Stimulated activated CD4-positive, alpha-beta T cell treated with anti-CD3 and anti-CD28 coated beads, TNF-alpha, amount 100 ng/mL, for 4 hours (primary cell): Measurements from ENCODE around the gene SLC25A45.
"Not testable (repeated sequence)": the region's sequence is repeated elsewhere in the genome, so short reads cannot be mapped to it uniquely, and the experiment has no call there.

Experiments
- DNase-seq, 3 experiments: peaks; one replicate each; pipeline ENCODE4 v3.0.0-alpha.2; 2020; ENCODE audit warnings: low read depth in 3 of 3

The SLC25A45 gene

GRCh38 chr11:65362966-65363365 lies 19.5 kb downstream of the SLC25A45 start:
- DNase-seq = no peak

- no peak for DNase-seq
Measured at GRCh38 chr11:65362320-65362931, 20.0 kb downstream of the SLC25A45 start.

- DNase-seq = no peak
Measured at GRCh38 chr11:65357856-65358356, 24.5 kb downstream of the SLC25A45 start.

DNA sequence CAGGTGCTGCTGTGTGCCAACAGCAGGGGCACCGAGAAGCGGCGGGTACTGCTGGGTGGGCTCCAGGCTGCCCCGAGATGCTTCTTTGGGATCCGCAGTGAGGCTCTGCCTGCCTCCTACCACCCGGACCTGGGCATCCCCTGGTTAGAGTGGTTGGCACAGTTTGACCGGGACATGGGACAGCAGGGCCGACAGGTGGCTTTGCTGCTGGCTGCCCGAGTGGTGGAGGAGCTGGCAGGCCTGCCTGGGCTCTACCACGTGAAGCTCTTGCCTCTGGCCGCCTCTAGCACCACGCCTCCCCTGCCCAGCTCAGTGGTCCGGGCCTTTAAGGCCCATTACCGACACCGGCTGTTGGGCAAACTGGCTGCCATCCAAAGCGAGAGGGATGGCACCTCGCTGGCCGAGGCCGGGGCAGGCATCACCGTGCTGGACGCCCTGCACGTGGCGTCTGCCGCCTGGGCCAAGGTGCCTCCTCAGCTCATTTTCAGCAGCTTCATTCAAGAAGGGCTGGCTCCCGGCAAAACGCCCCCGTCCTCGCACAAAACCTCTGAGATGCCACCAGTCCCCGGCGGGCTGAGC lies 26.0 kb downstream of the SLC25A45 start:
- DNase-seq = no peak

DNA sequence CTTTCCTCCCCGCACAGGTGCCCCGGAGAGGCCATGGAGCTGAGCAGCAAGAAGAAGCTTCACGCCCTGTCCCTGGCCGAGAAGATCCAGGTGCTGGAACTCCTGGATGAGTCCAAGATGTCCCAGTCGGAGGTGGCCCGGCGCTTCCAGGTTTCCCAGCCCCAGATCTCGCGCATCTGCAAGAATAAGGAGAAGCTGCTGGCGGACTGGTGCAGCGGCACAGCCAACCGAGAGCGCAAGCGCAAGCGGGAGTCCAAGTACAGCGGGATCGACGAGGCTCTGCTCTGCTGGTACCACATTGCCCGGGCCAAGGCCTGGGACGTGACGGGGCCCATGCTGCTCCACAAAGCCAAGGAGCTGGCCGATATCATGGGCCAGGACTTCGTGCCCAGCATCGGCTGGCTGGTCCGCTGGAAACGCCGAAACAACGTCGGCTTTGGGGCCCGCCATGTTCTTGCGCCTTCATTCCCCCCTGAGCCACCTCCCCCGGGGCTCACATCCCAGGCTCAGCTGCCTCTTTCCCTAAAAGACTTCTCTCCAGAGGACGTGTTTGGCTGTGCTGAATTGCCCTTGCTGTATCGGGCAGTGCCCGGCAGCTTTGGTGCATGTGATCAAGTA lies 26.6 kb downstream of the SLC25A45 start:
- DNase-seq = no peak

DNA sequence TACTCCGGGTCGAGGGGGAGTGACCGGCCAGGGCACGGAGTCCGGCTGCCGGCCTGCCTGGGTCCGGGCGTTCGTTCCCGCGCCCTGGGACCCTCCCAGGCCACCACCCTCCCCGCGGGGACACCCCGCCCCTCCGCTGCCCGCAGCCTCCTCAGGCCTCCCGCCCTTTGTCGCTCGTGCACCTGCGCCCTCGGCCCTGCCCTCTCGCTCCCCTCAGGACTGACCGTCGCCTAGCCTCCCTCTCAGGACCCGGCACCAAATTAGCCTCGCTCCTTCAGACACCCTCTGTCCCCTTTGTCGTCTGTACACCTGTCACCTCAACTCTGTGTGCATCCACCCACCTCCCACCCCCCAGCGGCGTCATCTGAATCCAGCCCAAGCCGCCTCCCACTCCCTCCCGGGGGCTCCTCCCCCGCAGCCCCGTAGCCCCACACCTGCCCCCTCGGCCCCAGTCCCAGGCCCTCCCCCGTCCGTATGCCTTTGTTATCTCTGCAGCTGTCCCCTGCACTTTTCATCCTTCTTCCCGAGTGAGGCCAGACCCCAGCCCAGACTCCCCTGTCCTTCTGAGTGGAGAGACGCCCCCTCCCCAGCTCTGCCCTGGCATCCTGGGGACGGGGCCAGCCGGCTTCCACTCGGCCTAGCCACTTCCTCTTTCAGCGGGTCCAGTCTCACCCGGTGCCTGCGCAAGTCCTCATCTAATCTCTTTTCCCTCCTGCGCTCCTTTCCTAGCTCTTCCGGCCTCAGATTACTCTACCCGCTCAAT lies 27.3 kb downstream of the SLC25A45 start:
- DNase-seq = peak in 2 of 3 experiments; percentile 50 to 54

DNA sequence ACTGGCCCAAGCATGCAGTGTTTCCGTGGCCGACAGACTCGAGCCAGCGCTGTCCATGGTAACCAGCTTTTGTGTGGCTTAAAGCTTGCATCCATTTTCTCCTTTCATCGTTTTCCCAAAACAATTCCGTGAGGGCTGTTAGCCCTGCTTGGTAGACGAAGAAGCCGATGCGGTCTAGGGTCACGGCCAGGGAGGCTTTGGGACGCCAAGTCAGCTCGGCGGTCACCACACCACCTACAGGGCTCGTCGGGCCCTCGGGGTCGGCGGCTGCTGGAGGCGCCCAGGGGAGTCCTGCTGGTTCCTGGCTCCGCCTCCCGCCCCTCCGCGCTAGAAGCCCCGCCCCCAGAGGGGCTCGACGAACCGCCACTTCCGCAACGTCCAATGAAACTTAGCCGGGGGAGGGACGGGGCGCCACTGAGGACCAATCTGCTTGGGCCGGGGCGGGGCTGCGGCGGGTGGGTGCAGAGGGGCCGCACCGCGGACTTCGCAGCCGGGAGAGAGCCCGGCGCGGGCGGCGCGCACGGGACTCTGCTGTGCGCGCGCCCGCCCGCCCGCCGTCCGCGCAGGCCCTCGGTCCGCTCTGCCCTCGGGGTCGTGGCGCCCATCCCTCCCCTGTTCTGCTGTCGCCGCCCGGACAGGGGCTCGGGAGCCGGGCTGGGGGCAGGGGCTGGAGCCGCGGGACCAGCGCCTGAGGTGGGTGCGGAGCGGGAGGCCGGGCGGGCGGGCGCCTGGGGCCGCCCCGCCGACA lies 28.0 kb downstream of the SLC25A45 start, which contains the start of gene TIGD3:
Gene TIGD3, plus strand, starts transcription at position 487 of the 748 bp plus-strand sequence. CDS start 1,058 bp downstream, outside the sequence.
- DNase-seq = peak; percentile 92 to 96 (median 96)

- DNase-seq = no peak
Measured at GRCh38 chr11:65353900-65354264, 28.6 kb downstream of the SLC25A45 start.

DNA sequence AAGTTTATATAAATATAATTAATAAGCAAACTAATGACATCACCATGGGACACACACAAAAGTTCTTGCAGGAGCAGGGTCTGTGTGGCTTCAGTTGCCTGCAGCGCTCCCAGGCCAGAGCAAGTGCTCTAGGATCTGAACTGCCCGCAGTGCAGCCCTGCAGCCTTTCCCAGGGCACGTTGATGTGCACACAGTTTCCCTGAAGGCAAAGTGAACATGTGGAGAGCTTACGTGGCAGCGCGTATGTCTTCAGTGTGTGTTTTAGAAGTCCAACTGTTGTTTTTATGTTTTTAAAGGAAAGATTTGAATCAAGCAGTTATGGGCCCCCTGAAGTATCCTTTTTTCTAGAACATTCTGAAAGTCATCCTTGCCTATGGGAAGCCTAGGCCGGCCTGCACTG lies 29.1 kb downstream of the SLC25A45 start:
- DNase-seq = no peak

DNA sequence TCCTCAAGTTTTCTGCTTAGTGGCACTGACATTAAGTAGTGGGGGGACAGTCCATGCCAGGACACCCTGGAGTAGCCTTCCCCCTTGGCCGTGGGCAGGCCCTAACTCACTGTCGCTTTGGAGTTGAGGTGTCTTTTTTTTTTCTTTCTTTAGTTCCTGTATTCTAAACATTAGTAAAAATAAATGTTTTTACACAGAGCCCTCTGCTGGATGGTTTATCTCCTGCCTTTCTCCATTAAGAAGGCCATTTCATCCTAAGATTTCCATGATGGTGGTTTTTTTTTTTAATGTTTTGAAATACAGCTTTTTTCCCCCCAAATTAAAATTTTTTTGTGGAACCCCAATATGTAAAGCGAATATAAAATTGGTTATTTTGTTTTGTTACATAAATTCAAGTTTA lies 29.7 kb downstream of the SLC25A45 start:
- DNase-seq = no peak

GRCh38 chr11:65351511-65351910 lies 30.9 kb downstream of the SLC25A45 start:
- no peak for DNase-seq

GRCh38 chr11:65341856-65342255 lies 40.6 kb downstream of the SLC25A45 start:
- no peak for DNase-seq

DNA sequence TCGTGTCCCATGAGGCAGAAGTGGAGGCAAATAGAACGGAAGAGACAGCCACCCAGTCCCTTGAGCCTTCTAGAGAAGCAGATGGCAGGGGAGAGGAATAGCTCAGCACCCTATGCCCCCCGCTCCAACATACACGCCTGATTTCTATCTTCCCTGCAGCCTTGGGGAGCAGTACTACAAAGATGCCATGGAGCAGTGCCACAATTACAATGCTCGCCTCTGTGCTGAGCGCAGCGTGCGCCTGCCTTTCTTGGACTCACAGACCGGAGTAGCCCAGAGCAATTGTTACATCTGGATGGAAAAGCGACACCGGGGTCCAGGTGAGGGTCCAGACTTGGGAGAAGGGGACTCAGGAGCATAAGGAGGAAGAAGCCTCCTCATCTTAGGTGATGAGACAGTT lies 42.2 kb downstream of the SLC25A45 start:
- no peak for DNase-seq

GRCh38 chr11:65338676-65339075 lies 43.8 kb downstream of the SLC25A45 start:
- DNase-seq = no peak

- no peak for DNase-seq
Measured at GRCh38 chr11:65334696-65335295, 47.6 kb downstream of the SLC25A45 start.

DNA sequence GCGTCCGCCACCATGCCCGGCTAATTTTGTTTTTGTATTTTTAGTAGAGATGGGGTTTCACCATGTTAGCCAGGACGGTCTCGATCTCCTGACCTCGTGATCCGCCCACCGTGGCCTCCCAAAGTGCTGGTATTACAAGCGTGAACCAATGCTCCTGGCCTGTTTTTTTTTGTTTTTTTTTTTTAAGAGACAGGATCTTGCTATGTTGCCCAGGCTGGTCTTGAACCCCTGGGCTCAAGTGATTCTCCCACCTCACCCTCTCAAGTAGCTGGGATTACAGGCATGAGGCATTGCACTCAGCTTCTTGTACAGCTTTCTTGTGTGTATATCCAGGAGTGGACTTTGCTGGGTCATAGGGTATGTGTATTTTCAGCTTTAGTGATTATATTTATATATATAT lies 49.9 kb downstream of the SLC25A45 start:
- DNase-seq = not testable (repeated sequence)

- no peak for DNase-seq
Measured at GRCh38 chr11:65330544-65330943, 51.9 kb downstream of the SLC25A45 start.

- DNase-seq = peak; percentile 56 to 79 (median 58)
Measured at GRCh38 chr11:65329944-65330403, 52.5 kb downstream of the SLC25A45 start.

DNA sequence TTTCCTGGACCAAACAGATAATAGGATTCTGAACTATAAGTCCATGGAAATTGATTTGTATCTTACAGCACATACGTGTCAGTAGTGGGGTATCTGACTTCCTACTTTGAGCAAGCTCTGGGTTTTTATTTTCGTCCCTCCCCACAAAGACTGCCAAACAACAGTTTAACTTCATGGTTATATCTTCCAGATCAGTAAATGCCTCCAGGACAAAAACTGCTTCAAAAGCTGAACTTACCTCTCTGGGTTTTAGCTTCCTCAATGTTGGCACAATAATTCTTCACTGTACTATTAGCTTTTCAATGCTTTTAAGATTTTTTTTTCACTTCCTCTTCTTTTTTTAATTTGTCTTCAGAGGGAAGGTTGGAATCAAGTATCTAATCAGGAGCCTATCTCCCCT lies 53.0 kb downstream of the SLC25A45 start:
- no peak for DNase-seq

DNA sequence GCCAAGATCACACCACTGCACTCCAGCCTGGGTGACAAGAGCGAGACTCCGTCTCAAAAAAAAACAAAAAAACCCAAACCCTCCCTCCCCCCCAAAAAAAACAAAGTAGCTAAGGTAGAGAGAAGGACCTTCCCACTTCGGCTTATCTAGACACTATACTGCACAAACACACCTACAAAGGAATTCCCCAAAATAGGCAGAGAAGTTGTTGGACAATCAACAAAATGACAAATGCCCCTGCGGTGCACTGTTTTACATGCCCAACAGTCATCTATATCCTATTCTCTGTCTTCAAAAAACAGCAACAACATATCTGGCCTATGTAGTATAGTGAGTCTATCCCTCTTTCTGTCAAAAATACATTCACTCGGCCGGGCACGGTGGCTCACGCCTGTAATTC lies 55.4 kb downstream of the SLC25A45 start:
- no peak for DNase-seq

DNA sequence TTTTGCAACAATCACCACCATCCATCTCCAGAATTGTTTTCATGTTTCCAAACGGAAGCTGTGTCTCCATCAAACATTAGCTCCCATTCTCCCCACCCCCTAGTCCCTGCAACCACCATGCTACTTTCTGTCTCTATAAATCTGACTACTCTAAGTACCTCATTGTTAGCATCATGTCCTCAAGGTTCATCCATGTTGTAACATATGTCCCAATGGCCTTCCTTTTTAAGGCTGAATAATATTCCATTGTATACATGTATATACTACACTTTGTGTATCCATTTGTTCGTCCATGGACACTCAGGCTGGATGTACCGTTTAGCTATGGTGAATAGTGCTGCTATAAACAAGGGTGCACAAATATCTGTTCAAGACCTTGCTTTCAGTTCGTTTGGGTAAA lies 57.0 kb downstream of the SLC25A45 start:
- no peak for DNase-seq
